GM12874 (cell line): Measurements from ENCODE around the gene TMPRSS7.

Experiments
- TF ChIP-seq, protein P1 (sequence below): IDR thresholded peaks from 2 replicates; pipeline ENCODE4 v1.5.1; 2011; ENCODE audit warnings: low read depth, mild to moderate bottlenecking, control low read depth, low read length, moderate library complexity; ENCODE audit not compliant: insufficient read depth

The TMPRSS7 gene

DNA sequence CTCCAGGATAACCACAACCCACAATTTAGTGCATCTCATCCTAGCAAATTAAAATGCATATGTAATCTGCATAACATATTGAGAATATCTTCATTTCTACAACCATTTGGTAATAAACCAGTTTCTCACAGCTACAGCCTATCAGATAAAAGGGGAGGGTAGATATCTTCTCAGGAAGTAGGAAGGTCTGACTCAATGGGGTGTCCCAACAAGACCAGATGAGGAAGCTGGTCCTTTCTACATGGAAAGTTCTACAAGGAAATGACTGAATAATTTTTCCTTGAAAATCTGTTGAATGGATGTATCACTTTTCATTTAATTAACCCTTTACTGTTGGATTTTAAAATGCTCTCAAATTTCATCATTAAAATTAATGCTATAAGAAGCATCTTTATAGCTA lies 17.4 kb upstream of the TMPRSS7 start:
- TF ChIP-seq, protein P1, sequence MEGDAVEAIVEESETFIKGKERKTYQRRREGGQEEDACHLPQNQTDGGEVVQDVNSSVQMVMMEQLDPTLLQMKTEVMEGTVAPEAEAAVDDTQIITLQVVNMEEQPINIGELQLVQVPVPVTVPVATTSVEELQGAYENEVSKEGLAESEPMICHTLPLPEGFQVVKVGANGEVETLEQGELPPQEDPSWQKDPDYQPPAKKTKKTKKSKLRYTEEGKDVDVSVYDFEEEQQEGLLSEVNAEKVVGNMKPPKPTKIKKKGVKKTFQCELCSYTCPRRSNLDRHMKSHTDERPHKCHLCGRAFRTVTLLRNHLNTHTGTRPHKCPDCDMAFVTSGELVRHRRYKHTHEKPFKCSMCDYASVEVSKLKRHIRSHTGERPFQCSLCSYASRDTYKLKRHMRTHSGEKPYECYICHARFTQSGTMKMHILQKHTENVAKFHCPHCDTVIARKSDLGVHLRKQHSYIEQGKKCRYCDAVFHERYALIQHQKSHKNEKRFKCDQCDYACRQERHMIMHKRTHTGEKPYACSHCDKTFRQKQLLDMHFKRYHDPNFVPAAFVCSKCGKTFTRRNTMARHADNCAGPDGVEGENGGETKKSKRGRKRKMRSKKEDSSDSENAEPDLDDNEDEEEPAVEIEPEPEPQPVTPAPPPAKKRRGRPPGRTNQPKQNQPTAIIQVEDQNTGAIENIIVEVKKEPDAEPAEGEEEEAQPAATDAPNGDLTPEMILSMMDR = no peak

DNA sequence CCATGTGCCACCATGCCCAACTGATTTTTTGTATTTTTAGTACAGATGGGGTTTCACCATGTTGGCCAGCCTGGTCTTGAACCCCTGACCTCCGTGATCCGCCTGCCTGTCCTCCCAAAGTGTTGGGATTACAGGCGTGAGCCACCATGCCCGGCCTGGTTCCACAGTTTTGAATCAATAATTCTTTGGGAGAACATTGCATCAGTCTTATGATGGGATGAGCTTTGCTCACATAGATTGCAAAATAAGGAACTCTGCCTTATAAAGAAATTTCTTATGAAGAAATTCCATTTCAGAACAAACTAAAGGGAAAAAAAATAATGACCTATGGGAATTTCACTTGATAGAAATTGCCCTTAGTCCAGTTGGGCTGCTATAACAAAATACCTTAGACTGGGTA lies 15.8 kb upstream of the TMPRSS7 start:
- TF ChIP-seq, protein P1 = no peak

DNA sequence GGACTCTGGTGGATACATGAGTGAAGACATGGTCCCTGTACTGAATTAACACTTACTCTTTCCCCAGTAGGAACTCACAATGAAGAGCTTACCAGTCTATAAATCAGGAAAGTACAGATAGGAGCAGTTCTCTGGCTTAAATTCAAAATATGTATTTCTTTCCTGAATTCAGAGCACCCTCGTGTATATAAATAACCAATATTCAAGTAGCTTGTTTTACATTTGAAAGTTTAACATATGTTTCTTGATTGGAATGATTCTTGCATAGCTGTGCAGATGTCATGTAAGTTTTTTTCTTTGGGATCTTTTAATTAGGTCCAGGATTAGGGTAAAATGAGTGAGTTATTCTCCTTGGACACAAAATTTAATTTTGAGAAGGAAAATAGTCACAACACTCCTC lies 14.8 kb upstream of the TMPRSS7 start:
- TF ChIP-seq, protein P1 = no peak

DNA sequence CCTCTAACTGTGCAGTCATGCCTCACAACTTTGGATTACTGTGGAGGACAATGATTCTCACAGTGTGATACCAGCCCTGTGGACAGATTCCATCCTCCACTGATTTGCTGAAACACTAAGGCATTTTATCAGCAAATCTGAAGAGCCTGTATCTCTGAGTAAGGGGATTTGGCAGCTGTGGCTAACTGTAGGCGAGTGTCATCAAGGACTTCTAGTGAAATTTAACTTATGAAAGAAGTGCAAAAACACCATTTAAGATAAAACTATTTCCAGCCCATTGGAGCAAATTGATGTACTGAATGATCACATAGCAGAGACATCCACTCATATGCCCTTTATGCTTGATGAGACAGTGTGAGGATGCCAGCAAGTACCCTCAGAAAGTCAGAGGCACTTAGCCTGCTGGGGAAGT lies 13.9 kb upstream of the TMPRSS7 start:
- TF ChIP-seq, protein P1 = no peak

DNA sequence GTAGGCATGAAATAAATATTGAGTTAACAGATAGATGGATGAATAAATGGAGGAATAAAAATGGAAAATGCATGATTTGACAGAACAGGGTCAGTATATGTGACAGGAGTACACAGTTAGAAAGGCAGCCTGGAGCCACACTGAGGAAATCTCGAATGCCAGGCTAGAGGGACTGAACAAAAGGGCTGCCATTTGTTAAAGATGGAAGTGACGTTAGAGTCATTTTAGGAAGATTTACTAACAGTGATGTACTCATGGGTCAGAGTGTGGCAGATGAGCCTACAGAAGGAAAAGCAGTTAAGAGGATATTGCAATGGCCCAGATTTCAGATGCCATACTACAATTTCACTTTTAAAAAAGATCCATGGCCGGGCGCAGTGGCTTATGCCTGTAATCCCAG lies 7.4 kb upstream of the TMPRSS7 start:
- TF ChIP-seq, protein P1 = no peak

DNA sequence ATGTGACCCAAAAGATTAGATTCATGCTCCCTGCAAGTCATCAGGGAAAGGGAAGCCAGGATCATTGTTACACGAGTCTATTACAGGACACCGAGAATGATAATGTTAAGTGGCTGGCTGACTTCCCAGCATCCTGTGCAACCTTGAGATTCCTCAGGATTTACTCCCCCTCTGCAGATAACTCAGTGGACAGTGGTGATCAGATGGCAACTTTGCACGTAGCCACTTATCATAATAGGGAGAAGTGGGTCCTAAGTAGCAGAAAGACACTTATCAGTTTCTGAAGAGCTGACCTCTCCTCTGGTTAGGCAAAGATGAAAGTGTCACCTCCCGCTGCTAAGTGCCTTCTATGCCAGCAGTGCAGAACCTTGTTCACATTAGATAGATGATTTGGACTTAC lies 6.7 kb upstream of the TMPRSS7 start:
- TF ChIP-seq, protein P1 = no peak

DNA sequence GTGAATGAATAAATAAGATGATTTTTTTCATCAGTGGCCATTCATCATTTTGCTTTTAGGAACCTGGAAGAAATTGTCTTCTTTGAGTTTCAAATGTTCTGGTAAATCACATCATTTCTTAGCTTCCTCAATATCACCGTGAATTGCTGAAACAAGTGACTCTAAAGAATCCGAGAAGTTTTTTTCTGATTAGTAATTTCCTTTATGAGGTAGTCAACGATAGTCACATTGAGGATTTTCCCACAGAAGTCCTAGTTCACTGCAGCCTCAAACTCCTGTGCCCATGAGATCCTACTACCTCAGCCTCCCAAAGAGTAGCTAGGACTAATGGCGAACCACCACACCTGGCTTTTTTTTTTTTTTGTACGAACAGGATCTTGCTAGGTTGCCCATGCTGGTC lies 3.6 kb upstream of the TMPRSS7 start:
- TF ChIP-seq, protein P1 = no peak

DNA sequence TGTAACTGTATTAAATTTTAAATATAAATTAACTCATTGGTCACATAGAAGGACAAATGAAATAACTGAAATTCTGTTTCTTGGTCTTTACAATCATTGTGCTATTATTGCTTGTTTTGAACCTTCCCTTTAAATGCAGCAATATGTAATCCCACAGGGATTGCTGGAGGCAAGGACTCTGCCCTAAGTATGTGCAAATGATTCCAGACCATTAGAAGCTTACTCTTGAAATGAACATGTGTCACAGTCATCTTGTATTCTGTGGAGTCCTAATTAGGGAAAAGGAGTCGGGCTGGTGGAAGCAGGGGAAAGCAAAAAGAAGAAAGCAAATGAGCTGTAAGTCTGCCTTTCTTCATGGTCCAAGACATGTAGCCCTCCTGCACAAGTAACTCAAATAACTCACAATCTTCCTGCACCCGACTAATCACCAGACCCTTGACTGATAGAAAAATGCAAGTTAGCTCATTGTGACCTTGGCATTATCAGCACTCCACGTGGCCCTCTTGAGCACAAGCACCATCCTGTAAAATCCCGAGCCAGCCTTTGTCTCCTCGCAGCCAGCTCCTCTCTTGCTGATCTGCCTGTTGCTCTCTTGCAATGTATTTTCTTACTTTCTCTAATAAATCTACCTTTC lies 2.3 kb upstream of the TMPRSS7 start:
- TF ChIP-seq, protein P1 = no peak
